Brain microvascular endothelial cell (primary cell): ENCODE measurements around the gene EXOSC10.

ENCODE experiments used
- DNase-seq: peaks from one replicate; pipeline ENCODE4 v3.0.0-alpha.2; 2020
- H3K27ac ChIP-seq: fragments of 250-450 bp; sonication (Bioruptor Pico); 2 replicates; pipeline ENCODE4 v1.5.1; 2020; ENCODE audit warnings: mild to moderate bottlenecking, moderate library complexity
- H3K27me3 ChIP-seq: fragments of 250-450 bp; sonication (Bioruptor Pico); replicated peaks from 2 replicates; pipeline ENCODE4 v1.5.1; 2020; ENCODE audit warnings: mild to moderate bottlenecking
- H3K36me3 ChIP-seq: fragments of 250-450 bp; sonication (Bioruptor Pico); replicated peaks from 2 replicates; pipeline ENCODE4 v1.5.1; 2020; ENCODE audit warnings: mild to moderate bottlenecking
- H3K4me3 ChIP-seq: 2 replicates; pipeline ENCODE4 v1.5.1; 2011; ENCODE audit warnings: low read depth, mild to moderate bottlenecking, control low read depth, low read length, moderate library complexity
- in situ Hi-C: cut with HindIII; loops from 2 replicates; pipeline ENCODE4 v1.10.0; 2017; ENCODE audit warnings: low sequenced_read_pairs, low pct_ligation_motif_present
- TF ChIP-seq, protein P1 (sequence below): IDR thresholded peaks from 2 replicates; pipeline ENCODE4 v1.5.1; 2011; ENCODE audit warnings: low read depth, mild to moderate bottlenecking, moderate library complexity, low read length, control low read depth, inconsistent platforms; ENCODE audit errors: missing control alignments

The EXOSC10 gene

GRCh38 chr1:11045428-11046269, 54.0 kb downstream of the EXOSC10 start:
- Histone ChIP-seq H3K27ac (no peak overlapping the region), H3K4me3 (no peak overlapping the region), H3K36me3 (no peaks in the 10 kb centered on the region), H3K27me3 (no peaks in the 10 kb centered on the region)
- DNase-seq, result no peak
- TF ChIP-seq, protein P1, sequence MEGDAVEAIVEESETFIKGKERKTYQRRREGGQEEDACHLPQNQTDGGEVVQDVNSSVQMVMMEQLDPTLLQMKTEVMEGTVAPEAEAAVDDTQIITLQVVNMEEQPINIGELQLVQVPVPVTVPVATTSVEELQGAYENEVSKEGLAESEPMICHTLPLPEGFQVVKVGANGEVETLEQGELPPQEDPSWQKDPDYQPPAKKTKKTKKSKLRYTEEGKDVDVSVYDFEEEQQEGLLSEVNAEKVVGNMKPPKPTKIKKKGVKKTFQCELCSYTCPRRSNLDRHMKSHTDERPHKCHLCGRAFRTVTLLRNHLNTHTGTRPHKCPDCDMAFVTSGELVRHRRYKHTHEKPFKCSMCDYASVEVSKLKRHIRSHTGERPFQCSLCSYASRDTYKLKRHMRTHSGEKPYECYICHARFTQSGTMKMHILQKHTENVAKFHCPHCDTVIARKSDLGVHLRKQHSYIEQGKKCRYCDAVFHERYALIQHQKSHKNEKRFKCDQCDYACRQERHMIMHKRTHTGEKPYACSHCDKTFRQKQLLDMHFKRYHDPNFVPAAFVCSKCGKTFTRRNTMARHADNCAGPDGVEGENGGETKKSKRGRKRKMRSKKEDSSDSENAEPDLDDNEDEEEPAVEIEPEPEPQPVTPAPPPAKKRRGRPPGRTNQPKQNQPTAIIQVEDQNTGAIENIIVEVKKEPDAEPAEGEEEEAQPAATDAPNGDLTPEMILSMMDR, result no peak
- in situ Hi-C loops, result no loop called here

DNA sequence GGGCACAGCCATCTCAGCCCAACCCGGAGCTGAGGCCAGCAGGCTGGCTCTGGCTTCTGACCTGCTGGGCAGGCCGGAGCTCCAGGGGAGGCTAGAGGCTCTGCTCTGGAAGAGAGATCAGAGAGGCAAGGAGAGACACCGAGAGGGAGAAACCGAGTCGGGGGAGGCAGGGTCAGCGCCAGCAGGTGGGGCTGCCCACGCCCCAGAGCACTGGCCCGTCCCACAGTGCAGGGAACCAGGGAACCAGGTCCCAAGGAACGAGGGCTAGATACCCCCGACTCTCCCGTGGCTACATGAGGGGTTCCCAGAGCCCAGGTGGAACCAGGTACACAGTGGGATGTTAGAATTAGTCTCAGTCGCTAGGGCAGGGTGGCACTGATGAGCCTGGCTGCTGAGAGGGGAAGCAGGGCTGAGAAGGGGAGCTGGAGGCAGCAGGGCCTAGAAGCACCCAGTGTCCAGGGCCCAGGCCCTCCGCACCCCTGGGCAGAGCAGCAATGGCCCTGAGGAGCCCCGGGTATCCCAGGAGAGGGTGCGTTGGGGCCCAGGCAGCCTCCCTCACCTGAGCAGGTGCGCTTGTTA, 54.7 kb downstream of the EXOSC10 start:
- in situ Hi-C loops, result no loop called here
- H3K36me3 ChIP-seq, result no peaks in the 10 kb centered on the region
- no peaks in the 10 kb centered on the region for H3K27me3 ChIP-seq
- no peak overlapping the region for H3K27ac ChIP-seq
- no peak overlapping the region for H3K4me3 ChIP-seq
- no peak for DNase-seq
- TF ChIP-seq, protein P1, result no peak

GRCh38 chr1:11044086-11044848, 55.4 kb downstream of the EXOSC10 start:
- TF ChIP-seq, protein P1, result no peak
- DNase-seq, result no peak
- Histone ChIP-seq H3K27ac (no peak overlapping the region), H3K27me3 (no peaks in the 10 kb centered on the region), H3K36me3 (no peaks in the 10 kb centered on the region), H3K4me3 (no peak overlapping the region)
- in situ Hi-C loops, result no loop called here

GRCh38 chr1:11042995-11043874, 56.4 kb downstream of the EXOSC10 start:
- DNase-seq, result no peak
- H3K27me3 ChIP-seq, result no peaks in the 10 kb centered on the region
- no peaks in the 10 kb centered on the region for H3K36me3 ChIP-seq
- no peak overlapping the region for H3K27ac ChIP-seq
- in situ Hi-C loops, result no loop called here
- no peak overlapping the region for H3K4me3 ChIP-seq
- TF ChIP-seq, protein P1, result no peak

- in situ Hi-C loops, result no loop called here
- H3K27ac ChIP-seq, result no peak overlapping the region
- DNase-seq, result no peak
- no peaks in the 10 kb centered on the region for H3K27me3 ChIP-seq
- H3K4me3 ChIP-seq, result no peak overlapping the region
- TF ChIP-seq, protein P1, result no peak
- H3K36me3 ChIP-seq, result no peaks in the 10 kb centered on the region
Observed at GRCh38 chr1:11042065-11042464, 57.6 kb downstream of the EXOSC10 start.
